GM18498 (cell line): Measurements from ENCODE around the gene MRPL24.
A peak's percentile ranks its signal among the peaks of the same experiment; 100 is the strongest.
"Not testable (repeated sequence)": the region's sequence is repeated elsewhere in the genome, so short reads cannot be mapped to it uniquely, and the experiment has no call there.

ENCODE experiments used
- ATAC-seq: cut with Tn5 transposase; IDR thresholded peaks from one replicate; pipeline ENCODE4 v1.9.1; 2021; ENCODE audit warnings: mild to moderate bottlenecking, moderate library complexity; ENCODE audit not compliant: unreplicated experiment

MRPL24 gene

GRCh38 chr1:156760092-156760795 is 19.4 kb upstream of the MRPL24 start:
- ATAC-seq, result no peak

GRCh38 chr1:156757572-156758253 is 16.8 kb upstream of the MRPL24 start:
- ATAC-seq, result not testable (repeated sequence)

DNA sequence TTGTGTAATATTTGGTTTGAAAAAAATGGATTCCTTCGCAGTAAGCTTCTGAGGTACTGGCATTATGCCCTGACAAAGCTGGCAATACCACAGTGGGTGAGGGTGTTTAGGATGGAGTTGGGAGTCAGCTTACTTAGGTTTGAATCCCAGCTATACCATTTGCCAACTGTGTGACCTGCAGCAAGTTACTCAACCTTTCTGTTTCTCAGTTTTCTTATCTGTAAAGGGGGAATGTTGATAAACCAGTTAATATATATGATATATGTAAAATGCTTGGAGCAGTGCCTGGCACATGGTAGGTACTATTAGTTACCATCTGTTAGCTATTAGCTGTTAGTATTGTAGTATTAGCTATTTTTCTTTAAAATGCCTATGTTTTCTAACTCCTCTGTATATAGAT is 15.5 kb upstream of the MRPL24 start:
- no peak for ATAC-seq

DNA sequence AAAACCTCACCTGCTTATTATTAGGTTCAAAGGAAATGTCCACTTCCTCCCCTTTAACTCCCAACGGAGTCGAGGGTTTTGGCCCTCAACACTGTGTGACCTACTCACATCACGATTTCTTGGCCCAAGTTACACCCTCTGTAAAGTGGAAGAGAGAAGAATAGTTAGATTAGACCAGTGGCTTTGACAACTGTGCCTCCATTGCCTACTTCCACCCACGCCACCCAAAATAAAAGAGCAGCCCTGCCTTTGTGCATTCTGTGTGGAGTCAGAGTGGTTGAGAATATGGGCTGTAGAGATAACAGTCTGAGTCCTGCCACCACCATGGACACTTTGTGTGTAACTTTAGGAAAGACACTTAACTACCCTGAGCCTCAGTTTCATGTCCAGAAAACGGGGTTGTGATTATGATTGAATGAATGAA is 14.7 kb upstream of the MRPL24 start:
- no peak for ATAC-seq

DNA sequence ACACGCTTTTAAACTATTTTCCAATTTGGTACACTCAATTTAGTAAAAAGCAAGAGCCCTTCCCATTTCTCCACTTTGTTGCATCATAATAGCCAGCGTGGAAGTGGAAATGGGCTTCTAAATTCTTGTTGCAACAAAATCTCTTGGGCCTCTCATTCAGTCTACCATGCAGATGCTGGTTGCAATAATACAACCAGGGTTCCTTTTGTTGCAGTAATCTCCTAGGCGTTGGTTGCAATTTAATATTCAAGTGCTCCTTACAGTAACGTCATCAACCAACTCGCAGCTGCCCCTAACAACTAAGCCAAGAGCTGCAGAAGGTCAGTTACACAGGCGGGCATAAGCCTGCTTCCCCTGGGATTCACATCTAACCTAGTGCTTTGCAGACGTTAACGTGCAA is 13.3 kb upstream of the MRPL24 start:
- no peak for ATAC-seq

DNA sequence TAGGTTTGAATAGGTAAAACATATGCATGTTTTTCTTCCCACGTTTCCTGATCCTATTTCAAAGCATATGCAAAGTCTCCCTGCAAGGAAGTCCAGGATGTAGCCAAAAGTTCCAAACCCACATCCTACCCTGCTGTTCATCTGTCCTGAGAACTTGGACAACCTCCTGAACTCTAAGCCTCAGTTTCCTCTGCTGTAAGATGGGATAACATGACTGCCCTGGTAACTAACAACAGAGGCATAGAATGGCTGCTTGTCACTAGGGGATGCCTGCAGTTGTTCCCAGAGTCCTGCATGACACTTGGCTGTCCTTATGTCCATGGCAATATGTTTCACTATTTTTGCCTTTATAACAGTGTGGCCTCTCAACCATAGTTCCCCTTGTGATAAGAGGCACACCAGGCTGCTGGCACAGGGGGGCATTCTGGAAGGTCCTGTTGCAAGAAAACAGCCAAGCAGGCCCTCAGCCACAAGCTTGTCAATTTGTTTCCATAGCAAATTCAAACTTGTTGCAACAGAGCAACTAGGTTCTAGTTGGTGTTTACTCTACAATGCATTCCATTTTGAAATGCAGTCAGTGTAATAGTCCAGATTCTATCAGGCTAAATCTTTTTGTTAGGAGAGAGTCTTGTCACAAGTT is 12.1 kb upstream of the MRPL24 start:
- no peak for ATAC-seq

GRCh38 chr1:156751757-156752481 is 11.0 kb upstream of the MRPL24 start:
- peak; percentile 80 for ATAC-seq

DNA sequence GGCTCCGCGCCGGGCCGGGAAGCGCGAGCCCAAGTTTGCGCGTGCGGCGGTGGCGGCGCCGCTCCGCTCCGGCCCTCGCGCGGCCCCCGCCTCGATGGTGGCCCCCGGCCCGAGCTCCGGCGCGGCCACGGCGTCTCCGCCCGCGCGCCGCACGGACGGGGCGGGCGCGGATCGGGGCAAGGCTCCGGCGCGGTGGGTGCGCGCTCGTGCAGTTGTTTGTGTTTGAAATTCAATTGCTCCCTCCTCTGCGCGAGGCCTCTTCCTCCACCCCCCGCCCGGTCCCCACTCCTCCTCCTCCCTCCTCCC is 10.5 kb upstream of the MRPL24 start, which contains the start of gene HDGF:
Gene HDGF (minus strand): TSS at position 225 of the 306 bp plus-strand sequence. CDS start 246 bp downstream, outside the sequence.
- ATAC-seq, result peak; percentile 20

- peak; percentile 22 for ATAC-seq
Measured at GRCh38 chr1:156750711-156751450, 10.0 kb upstream of the MRPL24 start.

- no peak for ATAC-seq
Measured at GRCh38 chr1:156750191-156750672, 9.3 kb upstream of the MRPL24 start.

- no peak for ATAC-seq
Measured at GRCh38 chr1:156749419-156750118, 8.7 kb upstream of the MRPL24 start.

DNA sequence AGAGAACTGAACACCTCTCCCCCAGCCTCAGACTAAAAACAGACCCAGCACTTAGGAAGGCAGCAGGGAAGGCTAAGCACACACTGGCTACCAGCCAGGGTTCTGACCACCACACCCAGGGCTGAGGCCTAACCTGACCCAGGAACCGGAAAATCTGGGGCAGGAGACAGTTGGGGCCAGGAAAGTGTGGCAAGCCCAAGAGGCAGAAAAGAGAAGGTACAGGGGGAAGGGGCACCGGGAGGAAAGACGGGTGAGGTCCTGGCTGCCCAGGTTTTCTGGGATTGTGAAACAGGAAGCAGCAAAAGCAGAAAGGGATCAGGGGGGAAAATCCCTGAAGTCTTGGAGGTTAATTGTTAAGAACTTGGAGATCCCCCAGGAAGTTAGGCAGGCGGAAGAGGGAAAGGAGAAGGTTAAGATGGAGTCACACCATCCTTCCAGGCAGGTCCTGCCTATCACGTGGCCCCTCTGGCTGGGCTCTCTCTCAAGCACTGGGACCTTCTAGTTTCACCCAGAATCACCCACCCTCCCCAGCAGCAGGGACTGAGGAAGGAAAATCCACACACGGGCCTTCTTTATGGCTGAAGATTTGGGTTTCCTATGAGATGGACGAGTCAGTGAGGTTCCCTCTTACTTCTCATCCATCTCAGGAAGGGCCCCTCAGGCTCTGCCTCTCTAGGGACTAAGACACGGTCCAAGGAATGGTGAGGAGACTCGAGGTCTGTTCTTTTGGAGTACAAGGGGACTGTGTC is 8.0 kb upstream of the MRPL24 start:
- no peak for ATAC-seq

GRCh38 chr1:156747742-156748669 is 7.1 kb upstream of the MRPL24 start:
- ATAC-seq, result no peak

- ATAC-seq, result no peak
Measured at GRCh38 chr1:156746728-156747631, 6.1 kb upstream of the MRPL24 start.

- no peak for ATAC-seq
Measured at GRCh38 chr1:156746406-156746727, 5.5 kb upstream of the MRPL24 start.

DNA sequence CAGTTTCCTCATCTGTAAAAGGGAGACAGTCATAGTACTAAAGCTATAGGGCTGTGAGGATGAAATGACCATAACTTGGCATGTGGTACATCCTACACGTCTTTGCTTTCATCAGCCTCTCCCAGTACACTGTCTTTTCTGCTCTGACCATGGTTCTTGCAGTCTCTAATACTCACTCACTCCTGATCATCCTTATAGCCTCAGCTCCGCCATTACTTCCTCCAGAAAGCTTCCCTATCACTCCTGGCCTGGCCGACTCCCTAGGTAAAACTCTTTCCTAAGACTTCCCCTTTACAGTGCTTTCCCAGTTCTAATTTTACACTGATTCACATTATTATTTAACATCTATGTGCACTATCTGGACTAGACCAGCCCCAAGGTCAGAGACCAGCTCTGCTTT is 5.0 kb upstream of the MRPL24 start:
- no peak for ATAC-seq

DNA sequence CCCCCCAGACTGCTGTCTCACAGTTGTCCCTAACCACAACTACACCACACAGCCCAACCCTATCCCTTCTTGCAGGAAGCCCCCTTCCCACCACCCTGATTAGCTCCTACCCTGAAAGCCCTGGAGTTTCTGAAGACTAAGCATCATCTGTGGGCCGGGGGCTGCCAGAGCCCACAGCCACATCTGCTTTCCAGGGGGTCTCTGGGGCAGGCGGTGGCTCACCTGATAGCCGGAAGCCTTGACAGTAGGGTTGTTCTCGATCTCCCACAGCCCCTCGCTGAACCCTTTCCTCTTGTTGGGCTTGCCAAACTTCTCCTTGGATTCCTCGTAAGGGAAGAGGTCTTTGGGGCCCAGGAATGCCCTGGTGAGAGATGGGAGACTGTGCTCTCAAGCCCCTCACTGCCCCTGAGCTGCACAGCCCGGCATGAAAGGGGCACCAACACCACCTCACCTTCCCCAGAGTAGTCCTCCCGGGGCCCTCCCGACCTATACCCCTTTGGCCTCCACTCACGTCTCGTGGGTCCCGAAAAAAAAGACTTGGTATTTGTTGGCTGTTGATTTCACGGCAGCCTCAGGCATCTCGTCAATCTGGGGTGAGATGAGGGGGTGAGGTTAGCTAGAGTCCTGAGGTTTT is 4.0 kb upstream of the MRPL24 start:
- ATAC-seq, result no peak
